Measurements from ENCODE around the gene GSTM4.

DNA sequence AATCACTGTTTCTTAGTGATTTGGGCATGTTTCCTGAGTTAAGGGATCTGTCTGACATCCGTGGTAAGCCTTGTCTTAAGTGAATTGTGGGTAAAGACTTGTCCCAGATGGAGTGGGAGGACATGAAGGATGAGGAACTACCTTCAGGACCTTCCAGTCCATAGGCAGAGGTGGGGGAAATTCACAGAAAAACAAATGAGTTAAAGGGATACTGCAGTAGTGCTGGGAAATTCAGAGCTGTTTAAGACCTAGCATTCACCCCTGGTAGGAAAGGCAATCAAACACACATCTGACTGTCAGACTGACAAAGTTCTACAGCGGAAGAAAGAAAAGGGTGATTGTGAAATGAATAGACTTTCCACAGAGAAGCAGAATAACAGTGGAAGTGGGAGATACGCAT lies 39.5 kb upstream of the GSTM4 start:
- no peak for TF ChIP-seq CTCF (IDR thresholded peaks at IDR 0.05)
- no peak for TF ChIP-seq EP300 (IDR thresholded peaks at IDR 0.05)
- no peak for TF ChIP-seq POLR2AphosphoS5 (IDR thresholded peaks at IDR 0.05)
